Limb (tissue), 2 donors: ENCODE results near the gene SMAD2.

Experiments
- DNase-seq, 2 donors: peaks; one replicate each; pipeline ENCODE4 v3.0.0-alpha.2; 2016; ENCODE audit errors: extremely low spot score in 2 of 2

SMAD2 gene

GRCh38 chr18:47898055-47898454 is 32.4 kb downstream of the SMAD2 start:
- DNase-seq, result no peak

GRCh38 chr18:47895565-47896250 is 34.8 kb downstream of the SMAD2 start:
- DNase-seq, result no peak

GRCh38 chr18:47893939-47894699 is 36.3 kb downstream of the SMAD2 start:
- DNase-seq, result no peak

DNA sequence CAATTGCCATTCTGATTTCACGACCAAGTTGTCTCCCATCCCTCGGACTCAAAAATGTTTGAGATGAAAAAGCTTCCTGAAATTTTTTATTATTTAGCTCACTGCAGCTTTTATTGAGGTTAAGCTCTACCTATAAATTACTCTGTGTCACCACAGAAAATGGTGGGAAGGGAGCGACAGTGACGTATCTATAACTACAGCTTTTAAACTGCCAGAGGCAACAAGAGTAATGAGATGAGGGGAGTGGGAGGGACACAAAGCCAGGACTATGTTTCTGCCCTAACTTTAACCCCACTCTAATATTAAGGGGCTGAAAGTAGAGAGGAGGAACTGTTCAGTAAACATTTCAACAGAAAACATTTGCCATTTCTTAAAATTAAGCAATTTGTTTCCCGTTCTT is 37.4 kb downstream of the SMAD2 start:
- no peak for DNase-seq

- DNase-seq, result no peak
Observed at GRCh38 chr18:47888156-47888555, 42.3 kb downstream of the SMAD2 start.

GRCh38 chr18:47887227-47887626 is 43.2 kb downstream of the SMAD2 start:
- no peak for DNase-seq

- DNase-seq, result no peak
Observed at GRCh38 chr18:47883771-47884413, 46.6 kb downstream of the SMAD2 start.

DNA sequence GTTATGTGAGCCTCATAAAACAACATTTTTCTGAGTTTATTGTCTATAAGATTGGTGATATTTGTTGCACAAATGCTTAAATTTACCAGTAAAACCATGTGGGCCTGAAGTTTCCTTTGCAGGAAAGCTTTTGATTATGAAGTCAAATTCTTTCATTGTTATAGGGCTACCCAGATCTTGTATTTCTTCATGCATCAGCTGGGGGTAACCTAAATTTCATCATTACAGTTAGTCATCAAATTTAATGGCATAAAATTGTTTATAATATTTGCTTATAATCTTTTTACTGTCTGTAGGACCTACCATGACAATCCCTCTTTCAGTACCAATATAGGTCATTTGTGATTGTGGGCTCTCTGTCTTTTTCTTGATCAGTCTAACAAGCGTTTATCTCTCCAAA is 47.8 kb downstream of the SMAD2 start:
- DNase-seq, result no peak

- no peak for DNase-seq
Observed at GRCh38 chr18:47881752-47882455, 48.6 kb downstream of the SMAD2 start.

DNA sequence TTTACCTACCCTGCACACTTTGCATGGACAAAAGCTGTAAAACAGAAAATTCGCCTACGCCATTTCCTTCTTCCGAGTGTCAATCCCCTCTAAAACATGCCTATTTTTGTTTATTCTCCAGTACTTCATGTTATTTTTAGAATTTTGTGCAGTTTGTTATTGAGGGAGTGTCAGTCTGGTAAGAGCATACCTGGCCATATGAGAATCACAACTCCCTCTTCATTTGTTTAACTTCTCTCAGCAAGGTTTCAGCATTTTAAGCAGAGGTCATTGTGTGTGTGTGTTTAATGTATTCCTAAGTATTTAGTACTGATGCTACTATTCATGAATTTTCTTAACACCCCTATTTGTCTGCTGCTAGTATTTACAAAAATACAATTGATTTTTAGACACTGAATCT is 49.4 kb downstream of the SMAD2 start:
- no peak for DNase-seq

DNA sequence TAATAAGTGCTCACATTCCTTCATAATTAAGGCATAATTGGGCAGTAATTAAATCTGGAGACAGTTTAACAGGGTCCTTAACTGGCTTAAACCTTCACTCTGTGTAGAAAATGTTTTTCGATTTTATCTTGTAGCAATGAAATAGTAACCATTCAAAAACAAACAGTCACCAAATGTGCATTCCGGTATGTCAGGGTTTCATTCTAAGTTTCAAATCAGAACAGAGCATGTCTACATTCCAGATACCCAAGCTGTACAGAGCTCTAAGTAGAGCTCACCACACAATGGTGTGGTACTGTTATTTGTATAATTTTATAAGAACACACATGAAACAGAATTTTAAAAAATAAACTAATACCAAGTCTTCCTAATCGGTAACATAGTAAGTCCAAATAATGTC is 52.6 kb downstream of the SMAD2 start:
- DNase-seq, result no peak

- DNase-seq, result no peak
Observed at GRCh38 chr18:47876813-47877212, 53.6 kb downstream of the SMAD2 start.

DNA sequence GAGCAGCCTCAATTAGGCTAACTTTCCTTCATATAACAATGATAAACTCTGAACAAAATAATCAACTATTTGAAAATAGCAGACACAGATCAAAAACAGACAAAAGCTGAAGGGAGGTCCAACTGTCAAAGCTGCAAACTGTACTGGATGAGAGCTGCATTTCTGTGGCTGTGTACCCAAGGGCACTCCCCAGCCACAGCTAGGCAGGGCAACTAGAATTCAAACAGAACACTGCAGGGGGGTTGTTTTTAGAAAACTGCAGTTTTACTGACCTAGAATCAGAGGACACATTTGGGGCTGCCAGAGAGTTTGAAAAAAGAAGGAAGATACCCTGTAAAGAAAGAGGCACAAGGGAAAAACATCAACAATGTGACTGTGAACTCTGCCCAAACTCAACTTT is 56.8 kb downstream of the SMAD2 start:
- no peak for DNase-seq

DNA sequence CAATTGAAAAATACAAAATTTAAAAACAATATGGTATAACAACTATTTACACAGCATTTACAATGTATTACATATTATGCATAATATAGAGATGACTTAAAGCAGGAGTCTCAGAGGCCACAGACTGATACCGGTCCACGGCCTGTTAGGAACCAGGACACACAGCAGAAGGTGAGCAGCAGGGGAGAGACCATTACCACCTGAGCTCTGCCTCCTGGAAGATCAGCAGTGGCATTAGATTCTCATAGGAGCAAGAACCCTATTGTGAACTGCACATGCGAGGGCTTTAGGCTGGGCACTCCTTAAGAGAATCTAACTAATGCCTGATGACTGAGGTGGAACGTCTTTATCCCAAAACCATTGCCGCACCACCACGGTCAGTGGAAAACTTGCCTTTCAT is 58.0 kb downstream of the SMAD2 start:
- DNase-seq, result no peak

- no peak for DNase-seq
Observed at GRCh38 chr18:47871288-47871687, 59.2 kb downstream of the SMAD2 start.

- DNase-seq, result no peak
Observed at GRCh38 chr18:47870605-47871004, 59.9 kb downstream of the SMAD2 start.

DNA sequence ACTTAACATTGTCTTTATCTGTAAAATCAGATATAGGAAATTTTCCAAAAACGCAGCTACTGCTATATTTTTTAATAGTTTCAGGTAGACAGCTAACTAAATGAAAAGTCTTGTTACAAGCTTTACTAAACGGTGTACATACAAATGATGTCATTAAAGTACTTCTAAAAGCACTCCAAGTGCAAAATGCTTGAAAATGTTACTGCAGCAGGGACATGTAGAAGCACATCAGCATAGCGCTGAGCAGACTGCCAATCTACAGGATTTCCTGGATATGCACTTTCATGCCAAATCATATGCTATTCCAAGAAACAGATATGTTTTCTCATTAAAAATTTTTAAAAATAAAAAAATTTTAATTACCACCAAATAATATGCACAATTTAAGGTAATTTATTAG is 61.7 kb downstream of the SMAD2 start:
- no peak for DNase-seq

- DNase-seq, result no peak
Observed at GRCh38 chr18:47865183-47865582, 65.3 kb downstream of the SMAD2 start.

- DNase-seq, result no peak
Observed at GRCh38 chr18:47863041-47863440, 67.4 kb downstream of the SMAD2 start.

GRCh38 chr18:47858607-47859006 is 71.9 kb downstream of the SMAD2 start:
- no peak for DNase-seq

- DNase-seq, result no peak
Observed at GRCh38 chr18:47847635-47848034, 82.8 kb downstream of the SMAD2 start.

DNA sequence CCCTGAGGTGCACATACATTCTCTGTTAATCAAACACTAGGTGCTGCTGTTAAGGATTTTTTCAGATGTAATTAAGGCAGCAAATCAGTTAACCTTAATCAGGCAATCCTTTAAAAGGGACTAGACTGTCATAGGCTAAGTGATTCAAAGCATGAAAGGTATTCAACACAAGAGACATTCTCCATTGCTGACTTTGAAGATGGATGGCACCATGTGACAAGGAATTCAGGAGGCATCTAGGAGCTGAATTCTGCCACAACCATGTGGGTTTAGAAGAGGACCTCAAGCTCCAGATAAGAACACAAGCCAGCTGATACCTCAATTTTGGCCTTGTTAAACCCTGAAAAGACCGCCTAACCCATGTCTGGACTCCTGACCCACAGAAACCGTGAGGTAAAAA is 84.0 kb downstream of the SMAD2 start:
- no peak for DNase-seq
